ENCODE results near the gene RAB3D.

- no peak for TF ChIP-seq POLR2A (IDR thresholded peaks at IDR 0.05; ENCODE audit: low read depth, low read length)
- no peak for TF ChIP-seq TAF1 (IDR thresholded peaks at IDR 0.05; ENCODE audit: low read depth, low read length)
- TF ChIP-seq POLR2AphosphoS5 (IDR thresholded peaks at IDR 0.05; ENCODE audit: low read depth, low read length) = no peak
Measured at GRCh38 chr19:11337080-11337479, 2.4 kb downstream of the RAB3D start.
